Effector CD4-positive, alpha-beta T cell (primary cell): ENCODE measurements around the gene KRT33A.

Source experiments
- DNase-seq: peaks from one replicate; pipeline ENCODE4 v3.0.0-alpha.2; 2020

KRT33A gene

GRCh38 chr17:41301204-41301790 lies 49.3 kb downstream of the KRT33A start:
- no peak for DNase-seq

- DNase-seq: no peak
These were observed 52.0 kb downstream of the KRT33A start for GRCh38 chr17:41298458-41299135.

- DNase-seq: no peak
These were observed 53.8 kb downstream of the KRT33A start for GRCh38 chr17:41296846-41297245.
